ENCODE measurements around the gene SMIM13.

Gene SMIM13

DNA sequence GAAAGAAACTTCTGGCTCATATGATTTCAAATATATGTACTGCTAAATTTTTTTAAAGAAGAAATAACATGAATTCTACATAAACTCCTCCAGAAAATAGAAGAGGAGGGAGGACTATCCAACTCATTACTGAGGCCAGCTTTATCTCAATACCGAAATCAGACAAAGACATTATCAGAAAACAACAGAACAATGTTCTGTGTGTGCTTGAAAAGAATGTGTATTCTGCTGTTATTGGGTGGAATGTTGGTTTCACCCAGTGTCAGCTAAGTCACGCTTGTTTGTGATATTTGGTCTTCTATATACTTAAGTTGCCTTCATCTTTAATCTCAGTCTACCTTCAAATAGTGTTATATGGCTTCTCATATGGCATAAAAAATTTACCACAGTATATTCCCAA, 30.9 kb upstream of the SMIM13 start:
- H3K4me1 ChIP-seq (ENCODE audit: control insufficient read depth in 5 of 5, insufficient read depth in 5 of 5, low read length in 5 of 5), result no peaks in the 10 kb centered on the region
- H3K4me3 ChIP-seq (ENCODE audit: low read depth in 1 of 5, low read length in 5 of 5), result no peak overlapping the region
- no peak overlapping the region for H3K27ac ChIP-seq (ENCODE audit: low read depth, low read length)
- no peaks in the 10 kb centered on the region for H3K9me3 ChIP-seq (ENCODE audit: control insufficient read depth in 5 of 5, low read length in 5 of 5)
- peaks cover 0 to 3% (median 0%) of the 10 kb centered on the region in 5 donors for H3K27me3 ChIP-seq (ENCODE audit: control insufficient read depth in 5 of 5, insufficient read depth in 4 of 5, low read length in 5 of 5)
- H3K36me3 ChIP-seq (ENCODE audit: control insufficient read depth in 5 of 5, insufficient read depth in 5 of 5, low read length in 5 of 5), result no peaks in the 10 kb centered on the region
- H3K9ac ChIP-seq (ENCODE audit: low read length in 5 of 5), result no peak overlapping the region

DNA sequence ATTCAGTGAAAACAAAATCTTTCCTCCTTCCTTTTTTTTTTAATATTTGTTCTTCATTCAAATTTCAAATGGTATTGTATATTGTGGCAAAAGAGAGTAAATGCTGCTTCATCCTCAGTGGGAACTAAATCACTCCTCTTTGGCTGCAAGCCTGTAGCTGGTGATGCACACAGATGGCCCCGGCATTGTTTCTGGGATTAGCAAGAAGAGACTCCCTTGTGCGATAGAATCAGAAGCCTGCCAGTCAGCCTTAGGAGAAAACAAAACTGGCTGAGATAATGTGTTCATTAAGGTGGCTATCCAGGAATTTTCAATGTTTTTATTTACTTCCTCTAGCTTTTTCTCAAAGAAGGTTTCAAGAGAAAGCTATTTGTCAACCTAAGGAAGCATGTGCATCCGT, 28.8 kb upstream of the SMIM13 start:
- no peaks in the 10 kb centered on the region for H3K9me3 ChIP-seq (ENCODE audit: control insufficient read depth in 5 of 5, low read length in 5 of 5)
- no peak overlapping the region for H3K4me3 ChIP-seq (ENCODE audit: low read depth in 1 of 5, low read length in 5 of 5)
- H3K27me3 ChIP-seq (ENCODE audit: control insufficient read depth in 5 of 5, insufficient read depth in 4 of 5, low read length in 5 of 5), result peaks cover 0 to 3% (median 0%) of the 10 kb centered on the region in 5 donors
- no peaks in the 10 kb centered on the region for H3K36me3 ChIP-seq (ENCODE audit: control insufficient read depth in 5 of 5, insufficient read depth in 5 of 5, low read length in 5 of 5)
- H3K4me1 ChIP-seq (ENCODE audit: control insufficient read depth in 5 of 5, insufficient read depth in 5 of 5, low read length in 5 of 5), result no peaks in the 10 kb centered on the region
- no peak overlapping the region for H3K27ac ChIP-seq (ENCODE audit: low read depth, low read length)
- no peak overlapping the region for H3K9ac ChIP-seq (ENCODE audit: low read length in 5 of 5)

DNA sequence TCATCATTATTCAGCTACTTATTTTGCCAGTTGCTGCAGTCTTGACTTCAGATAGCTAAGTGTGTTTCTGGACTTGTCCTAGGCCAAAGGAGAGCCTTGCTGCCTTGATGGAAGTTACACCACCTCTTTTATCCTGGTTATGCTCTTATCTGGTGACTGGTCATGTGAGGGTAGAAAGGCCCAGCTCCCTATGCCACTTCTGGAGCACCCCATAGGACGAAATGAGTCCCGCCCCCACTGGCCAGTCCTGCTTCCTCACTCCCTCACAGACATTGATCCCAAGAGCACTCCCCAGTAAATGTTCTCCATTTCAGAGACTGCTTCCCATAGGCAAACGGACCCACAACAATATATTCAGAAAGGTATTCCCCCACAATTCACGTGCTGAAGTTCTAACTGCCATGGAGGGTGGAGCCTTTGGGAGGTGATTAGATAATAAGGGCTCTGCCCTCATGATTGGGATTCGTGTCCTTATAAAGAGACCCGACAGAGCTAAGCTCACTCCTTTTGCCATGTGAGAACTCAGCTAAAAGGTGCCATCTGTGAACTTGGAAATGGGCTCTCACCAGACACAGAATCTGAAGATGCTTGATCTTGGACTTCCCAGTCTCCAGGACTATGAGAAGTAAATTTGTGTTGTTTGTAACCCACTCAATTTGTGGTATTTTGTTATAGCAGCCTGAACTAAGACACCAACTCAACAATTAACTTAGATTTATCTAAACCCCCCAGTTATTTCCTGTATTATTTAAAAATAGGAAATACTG, 28.0 kb upstream of the SMIM13 start:
- no peaks in the 10 kb centered on the region for H3K36me3 ChIP-seq (ENCODE audit: control insufficient read depth in 5 of 5, insufficient read depth in 5 of 5, low read length in 5 of 5)
- no peaks in the 10 kb centered on the region for H3K9me3 ChIP-seq (ENCODE audit: control insufficient read depth in 5 of 5, low read length in 5 of 5)
- H3K4me3 ChIP-seq (ENCODE audit: low read depth in 1 of 5, low read length in 5 of 5), result no peak overlapping the region
- H3K27me3 ChIP-seq (ENCODE audit: control insufficient read depth in 5 of 5, insufficient read depth in 4 of 5, low read length in 5 of 5), result peaks cover 0 to 3% (median 0%) of the 10 kb centered on the region in 5 donors
- H3K9ac ChIP-seq (ENCODE audit: low read length in 5 of 5), result no peak overlapping the region
- H3K27ac ChIP-seq (ENCODE audit: low read depth, low read length), result no peak overlapping the region
- no peaks in the 10 kb centered on the region for H3K4me1 ChIP-seq (ENCODE audit: control insufficient read depth in 5 of 5, insufficient read depth in 5 of 5, low read length in 5 of 5)

DNA sequence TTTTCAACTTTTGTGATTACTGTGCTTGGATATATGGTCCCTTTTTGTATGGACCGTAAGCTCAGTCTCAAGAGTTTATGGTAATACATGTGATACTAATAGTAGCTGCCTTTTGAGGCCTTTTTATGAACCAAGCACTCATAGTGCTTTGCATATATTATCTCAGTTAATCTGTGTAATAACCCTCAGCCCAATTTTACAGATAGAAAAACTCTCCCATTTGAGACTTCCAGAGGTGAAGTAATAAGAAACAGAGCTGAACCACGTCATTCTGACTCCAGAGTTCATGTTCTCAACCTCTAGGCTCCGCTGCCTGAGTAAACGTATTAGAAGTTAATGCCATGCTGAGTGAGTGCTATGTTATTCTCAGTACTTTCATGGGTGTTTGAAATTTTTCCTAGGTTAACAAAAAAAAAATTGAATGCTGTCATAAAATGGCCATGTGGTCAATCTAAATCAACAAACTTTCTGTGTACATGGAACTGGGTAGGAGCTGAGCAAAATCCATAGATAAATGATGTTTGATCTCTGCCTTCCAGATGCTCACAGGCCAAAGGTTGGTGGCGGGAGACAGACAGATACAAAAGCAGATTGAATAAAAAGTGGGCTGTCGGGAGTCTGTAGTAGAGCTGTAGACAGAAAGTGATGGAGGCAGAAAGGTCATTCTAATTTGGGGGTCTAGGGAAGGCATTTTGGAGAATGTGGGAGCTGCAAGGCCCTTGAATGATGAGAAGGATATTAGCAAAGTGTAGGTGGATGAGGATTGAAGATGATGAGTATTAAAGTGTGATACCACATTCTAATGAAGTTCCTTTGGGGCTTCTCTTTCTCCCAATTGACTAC, 26.9 kb upstream of the SMIM13 start:
- H3K36me3 ChIP-seq (ENCODE audit: control insufficient read depth in 5 of 5, insufficient read depth in 5 of 5, low read length in 5 of 5), result no peaks in the 10 kb centered on the region
- H3K9ac ChIP-seq (ENCODE audit: low read length in 5 of 5), result no peak overlapping the region
- no peak overlapping the region for H3K27ac ChIP-seq (ENCODE audit: low read depth, low read length)
- no peaks in the 10 kb centered on the region for H3K4me1 ChIP-seq (ENCODE audit: control insufficient read depth in 5 of 5, insufficient read depth in 5 of 5, low read length in 5 of 5)
- H3K27me3 ChIP-seq (ENCODE audit: control insufficient read depth in 5 of 5, insufficient read depth in 4 of 5, low read length in 5 of 5), result peaks cover 0 to 3% (median 0%) of the 10 kb centered on the region in 5 donors
- no peaks in the 10 kb centered on the region for H3K9me3 ChIP-seq (ENCODE audit: control insufficient read depth in 5 of 5, low read length in 5 of 5)
- H3K4me3 ChIP-seq (ENCODE audit: low read depth in 1 of 5, low read length in 5 of 5), result no peak overlapping the region

DNA sequence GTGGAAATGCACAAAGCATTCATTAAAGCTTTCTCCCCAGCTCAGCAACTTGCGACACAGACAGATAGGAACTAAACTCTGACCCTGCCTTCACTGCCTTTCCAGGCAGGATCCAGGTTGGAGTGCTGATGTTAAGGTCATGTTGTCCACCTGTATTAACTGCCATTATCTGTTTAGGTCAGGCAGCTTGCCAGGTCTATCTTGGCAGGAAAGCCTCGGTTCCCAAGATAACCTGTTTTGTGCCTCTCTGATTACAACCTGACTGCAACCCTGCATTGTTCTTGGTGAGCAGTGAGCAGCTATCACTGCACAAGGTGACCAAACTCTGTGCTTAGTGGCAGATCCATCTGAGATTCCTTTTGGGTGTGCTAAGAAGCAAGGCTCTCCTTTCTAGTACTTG, 26.3 kb upstream of the SMIM13 start:
- H3K9ac ChIP-seq (ENCODE audit: low read length in 5 of 5), result no peak overlapping the region
- H3K36me3 ChIP-seq (ENCODE audit: control insufficient read depth in 5 of 5, insufficient read depth in 5 of 5, low read length in 5 of 5), result no peaks in the 10 kb centered on the region

DNA sequence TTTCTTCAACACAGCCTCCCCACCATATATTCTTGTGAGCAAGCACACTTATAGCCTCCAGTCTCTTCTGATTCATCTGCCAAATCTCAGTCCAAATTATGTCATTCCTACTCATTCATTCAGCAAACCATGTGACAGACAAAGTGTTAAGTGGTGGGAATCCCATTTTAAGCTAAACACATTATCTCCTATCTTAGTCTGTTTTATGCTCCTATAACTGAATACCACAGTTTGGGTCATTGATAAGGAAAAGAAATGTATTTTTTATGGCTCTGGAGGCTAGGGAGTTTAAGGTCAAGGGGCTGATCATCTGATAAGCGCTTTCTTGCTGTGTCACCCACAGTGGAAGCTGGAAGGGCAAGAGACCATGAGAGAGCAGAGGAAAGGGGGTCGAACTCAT, 23.9 kb upstream of the SMIM13 start:
- H3K27ac ChIP-seq (ENCODE audit: low read depth, low read length), result no peak overlapping the region
- H3K9me3 ChIP-seq (ENCODE audit: control insufficient read depth in 5 of 5, low read length in 5 of 5), result no peaks in the 10 kb centered on the region
- peaks cover 0 to 3% (median 0%) of the 10 kb centered on the region in 5 donors for H3K27me3 ChIP-seq (ENCODE audit: control insufficient read depth in 5 of 5, insufficient read depth in 4 of 5, low read length in 5 of 5)
- no peaks in the 10 kb centered on the region for H3K36me3 ChIP-seq (ENCODE audit: control insufficient read depth in 5 of 5, insufficient read depth in 5 of 5, low read length in 5 of 5)
- H3K4me1 ChIP-seq (ENCODE audit: control insufficient read depth in 5 of 5, insufficient read depth in 5 of 5, low read length in 5 of 5), result no peaks in the 10 kb centered on the region
- H3K4me3 ChIP-seq (ENCODE audit: low read depth in 1 of 5, low read length in 5 of 5), result no peak overlapping the region
- H3K9ac ChIP-seq (ENCODE audit: low read length in 5 of 5), result no peak overlapping the region

More for the DNA sequence above, 26.3 kb upstream of the SMIM13 start:
- peaks cover 0 to 3% (median 0%) of the 10 kb centered on the region in 5 donors for H3K27me3 ChIP-seq (ENCODE audit: control insufficient read depth in 5 of 5, insufficient read depth in 4 of 5, low read length in 5 of 5)
- no peak overlapping the region for H3K4me3 ChIP-seq (ENCODE audit: low read depth in 1 of 5, low read length in 5 of 5)
- H3K4me1 ChIP-seq (ENCODE audit: control insufficient read depth in 5 of 5, insufficient read depth in 5 of 5, low read length in 5 of 5), result no peaks in the 10 kb centered on the region
- no peak overlapping the region for H3K27ac ChIP-seq (ENCODE audit: low read depth, low read length)
- no peaks in the 10 kb centered on the region for H3K9me3 ChIP-seq (ENCODE audit: control insufficient read depth in 5 of 5, low read length in 5 of 5)

DNA sequence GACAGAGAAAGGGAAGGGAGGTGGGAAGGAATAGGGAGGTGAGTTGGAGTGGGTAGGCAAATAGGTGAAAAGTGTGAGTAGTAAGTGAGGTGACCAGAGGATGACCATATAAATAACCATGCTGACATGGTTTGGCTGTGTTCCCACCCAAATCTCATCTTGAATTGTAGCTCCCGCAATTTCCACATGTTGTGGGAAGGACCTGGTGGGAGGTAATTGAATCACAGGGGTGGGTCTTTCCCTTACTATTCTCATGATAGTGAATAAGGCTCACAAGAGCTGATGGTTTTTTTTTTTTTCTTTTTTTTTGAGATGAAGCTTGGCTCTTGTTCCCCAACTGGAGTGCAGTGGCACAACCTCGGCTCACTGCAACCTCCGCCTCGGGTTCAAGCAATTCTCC, 21.5 kb upstream of the SMIM13 start:
- Histone ChIP-seq H3K9ac (ENCODE audit: low read length in 5 of 5) (no peak overlapping the region), H3K9me3 (ENCODE audit: control insufficient read depth in 5 of 5, low read length in 5 of 5) (no peaks in the 10 kb centered on the region), H3K4me3 (ENCODE audit: low read depth in 1 of 5, low read length in 5 of 5) (no peak overlapping the region), H3K27ac (ENCODE audit: low read depth, low read length) (no peak overlapping the region), H3K27me3 (ENCODE audit: control insufficient read depth in 5 of 5, insufficient read depth in 4 of 5, low read length in 5 of 5) (peaks cover 0 to 3% (median 0%) of the 10 kb centered on the region in 5 donors), H3K36me3 (ENCODE audit: control insufficient read depth in 5 of 5, insufficient read depth in 5 of 5, low read length in 5 of 5) (no peaks in the 10 kb centered on the region), H3K4me1 (ENCODE audit: control insufficient read depth in 5 of 5, insufficient read depth in 5 of 5, low read length in 5 of 5) (no peaks in the 10 kb centered on the region)

DNA sequence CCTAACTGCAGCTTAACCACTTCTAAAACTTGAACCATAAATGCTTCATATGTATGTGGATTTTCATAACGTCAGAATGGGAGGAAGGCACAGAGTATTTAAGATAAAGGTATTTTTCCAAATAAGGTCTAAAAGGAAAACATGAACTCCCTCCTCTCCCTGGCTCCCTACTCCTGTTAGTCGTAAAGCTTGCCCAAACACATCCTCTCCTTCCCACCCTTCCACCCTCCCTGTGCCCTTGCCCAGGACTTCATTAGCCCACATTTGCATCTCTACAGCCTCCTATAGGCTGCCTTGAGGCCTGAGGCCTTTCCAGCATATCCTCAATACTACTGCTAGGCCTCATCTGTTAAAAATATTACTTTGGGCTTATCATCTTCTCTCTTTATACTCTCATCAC, 17.1 kb upstream of the SMIM13 start:
- Histone ChIP-seq H3K27me3 (ENCODE audit: control insufficient read depth in 5 of 5, insufficient read depth in 4 of 5, low read length in 5 of 5) (no peaks in the 10 kb centered on the region), H3K4me1 (ENCODE audit: control insufficient read depth in 5 of 5, insufficient read depth in 5 of 5, low read length in 5 of 5) (no peaks in the 10 kb centered on the region), H3K9ac (ENCODE audit: low read length in 5 of 5) (no peak overlapping the region), H3K4me3 (ENCODE audit: low read depth in 1 of 5, low read length in 5 of 5) (no peak overlapping the region), H3K27ac (ENCODE audit: low read depth, low read length) (no peak overlapping the region), H3K9me3 (ENCODE audit: control insufficient read depth in 5 of 5, low read length in 5 of 5) (no peaks in the 10 kb centered on the region), H3K36me3 (ENCODE audit: control insufficient read depth in 5 of 5, insufficient read depth in 5 of 5, low read length in 5 of 5) (no peaks in the 10 kb centered on the region)

DNA sequence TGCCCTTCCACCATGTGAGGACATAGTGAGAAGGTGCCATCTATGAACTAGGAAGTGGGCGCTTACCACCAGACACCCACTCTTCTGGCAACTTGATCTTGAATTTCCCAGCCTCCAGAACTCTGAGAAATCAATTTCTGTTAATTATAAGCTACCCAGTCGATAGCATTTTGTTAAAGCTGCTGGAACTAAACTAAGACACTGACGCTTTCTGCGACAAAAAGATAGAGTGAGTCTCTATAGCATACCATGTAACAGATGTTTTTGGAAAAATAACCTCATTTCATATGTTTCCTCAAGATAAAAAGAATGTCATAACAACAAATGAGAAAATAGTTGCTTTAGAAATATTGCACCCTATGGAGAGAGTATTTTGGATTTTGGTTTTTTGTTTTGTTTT, 15.4 kb upstream of the SMIM13 start:
- Histone ChIP-seq H3K4me3 (ENCODE audit: low read depth in 1 of 5, low read length in 5 of 5) (no peak overlapping the region), H3K36me3 (ENCODE audit: control insufficient read depth in 5 of 5, insufficient read depth in 5 of 5, low read length in 5 of 5) (no peaks in the 10 kb centered on the region), H3K9ac (ENCODE audit: low read length in 5 of 5) (no peak overlapping the region), H3K4me1 (ENCODE audit: control insufficient read depth in 5 of 5, insufficient read depth in 5 of 5, low read length in 5 of 5) (no peaks in the 10 kb centered on the region), H3K27ac (ENCODE audit: low read depth, low read length) (no peak overlapping the region), H3K9me3 (ENCODE audit: control insufficient read depth in 5 of 5, low read length in 5 of 5) (no peaks in the 10 kb centered on the region), H3K27me3 (ENCODE audit: control insufficient read depth in 5 of 5, insufficient read depth in 4 of 5, low read length in 5 of 5) (no peaks in the 10 kb centered on the region)

DNA sequence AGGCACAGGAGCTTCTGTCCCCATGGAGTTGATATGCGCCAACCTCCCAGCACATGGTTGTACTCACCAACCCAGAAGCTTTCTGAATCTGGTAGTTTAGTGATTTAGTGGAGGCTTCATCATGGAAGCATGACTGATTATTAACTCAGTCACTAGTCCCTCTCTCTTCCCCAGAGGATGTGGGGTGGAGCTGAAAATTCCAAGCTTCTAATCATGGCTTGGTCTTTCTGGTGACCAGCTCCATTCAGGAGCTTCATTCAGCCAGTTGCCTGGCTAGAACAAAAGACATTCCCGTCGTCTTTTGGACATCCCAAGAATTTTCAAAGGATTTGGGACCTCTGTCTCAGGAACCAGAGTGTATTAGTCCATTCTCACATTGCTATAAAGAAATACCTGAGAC, 13.3 kb upstream of the SMIM13 start:
- Histone ChIP-seq H3K27me3 (ENCODE audit: control insufficient read depth in 5 of 5, insufficient read depth in 4 of 5, low read length in 5 of 5) (peaks cover 0 to 5% (median 0%) of the 10 kb centered on the region in 5 donors), H3K4me3 (ENCODE audit: low read depth in 1 of 5, low read length in 5 of 5) (no peak overlapping the region), H3K27ac (ENCODE audit: low read depth, low read length) (no peak overlapping the region), H3K9ac (ENCODE audit: low read length in 5 of 5) (no peak overlapping the region), H3K4me1 (ENCODE audit: control insufficient read depth in 5 of 5, insufficient read depth in 5 of 5, low read length in 5 of 5) (no peaks in the 10 kb centered on the region), H3K9me3 (ENCODE audit: control insufficient read depth in 5 of 5, low read length in 5 of 5) (no peaks in the 10 kb centered on the region), H3K36me3 (ENCODE audit: control insufficient read depth in 5 of 5, insufficient read depth in 5 of 5, low read length in 5 of 5) (no peaks in the 10 kb centered on the region)

Measured in subcutaneous abdominal adipose tissue (tissue), 5 donors.